HEK293T (cell line): ENCODE data around the gene RAD18.

Experiments
- FOXM1 ChIP-seq: fragments of 450-650 bp; IDR thresholded peaks from 2 replicates; pipeline ENCODE4 v1.6.1; 2017; ENCODE audit warnings: mild to moderate bottlenecking, borderline replicate concordance
- SP1 ChIP-seq: fragments of 450-650 bp; IDR thresholded peaks from 2 replicates; pipeline ENCODE4 v1.6.1; 2017

GRCh38 chr3:8987645-8988383, 24.5 kb upstream of the RAD18 start:
- TF ChIP-seq FOXM1: no peak
- no peak for TF ChIP-seq SP1
